ENCODE data around the gene SLC10A6. TPM values are rescaled to one million over a fixed set of nuclear protein-coding genes. Genes with fewer than 3 reads are reported as not detected.

Gene SLC10A6
- 1 to 10 TPM in 2 of 5 donors, not detected in 3; 1.5 to 7.6 TPM for total RNA-seq
- polyA plus RNA-seq: under 1 TPM in 1 of 3 donors, not detected in 2; 0.48 TPM
- long read RNA-seq, donor 1: 0 reads
- long read RNA-seq, donor 2: 0 reads
- long read RNA-seq, donor 3: 0 reads
- long read RNA-seq, donor 4: 0 reads
- long read RNA-seq, donor 5: 0 reads
- long read RNA-seq, donor 6: 0 reads
- long read RNA-seq, donor 7: 0 reads
- long read RNA-seq, donor 8: 0 reads
- long read RNA-seq, donor 9: 0 reads
- long read RNA-seq, donor 10: 0 reads

GRCh38 chr4:86848732-86849619, at the start of gene SLC10A6:
Gene SLC10A6, minus strand, starts transcription at chr4:86849384. Its CDS starts 269 bp downstream, at chr4:86849115.
- Histone ChIP-seq H3K36me3 (no peaks in the 10 kb centered on the region), H3K27me3 (no peaks in the 10 kb centered on the region), H3K4me1 (peaks cover 0 to 10% (median 0%) of the 10 kb centered on the region in 4 donors), H3K4me3 (peak within 1 kb of the TSS in 2 of 4 donors; percentile 1 to 2), H3K27ac (peak within 1 kb of the TSS in 1 of 5 donors; percentile 6), H3K9me3 (no peaks in the 10 kb centered on the region)
- peak in 1 of 2 donors; percentile 9 for DNase-seq
- no peak for TF ChIP-seq POLR2A (IDR thresholded peaks at IDR 0.05)
- 73 to 80% (median 76%) methylated on average over 9 to 11 of the region's 11 CpGs for WGBS, 5 donors
- intact Hi-C loops (cut with DNase I; ENCODE audit: low total_unique reads): no loop called here

DNA sequence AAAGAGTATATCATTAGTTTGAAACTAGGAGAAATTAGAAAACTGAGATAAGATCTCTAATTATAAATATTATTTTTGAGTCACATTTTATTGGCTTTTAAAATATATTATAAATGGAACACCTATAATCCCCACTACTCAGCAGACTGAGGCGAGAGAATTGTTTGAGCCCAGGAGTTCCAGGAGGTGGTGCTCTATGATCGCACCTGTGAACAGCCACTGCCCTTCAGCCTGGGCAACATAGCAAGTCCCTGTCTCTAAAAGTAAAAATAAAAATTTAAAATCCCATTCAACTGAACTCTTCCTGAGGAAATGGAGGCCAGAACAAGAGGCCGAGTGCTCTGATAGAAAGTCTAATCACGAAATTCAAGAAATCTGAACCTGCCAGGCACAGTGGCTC, 49.4 kb upstream of the SLC10A6 start:
- no peaks in the 10 kb centered on the region for H3K36me3 ChIP-seq
- DNase-seq: peak in 1 of 2 donors; percentile 24
- no peaks in the 10 kb centered on the region for H3K9me3 ChIP-seq
- TF ChIP-seq EP300 (IDR thresholded peaks at IDR 0.05) (no peak), CTCF (IDR thresholded peaks at IDR 0.05) (peak in 1 of 7 experiments; percentile 16)
- H3K27ac ChIP-seq: no peak overlapping the region
- no peaks in the 10 kb centered on the region for H3K27me3 ChIP-seq
- WGBS, 5 donors: 81 to 89% (median 86%) methylated on average over 4 of the region's 4 CpGs
- no peaks in the 10 kb centered on the region for H3K4me1 ChIP-seq
- intact Hi-C loops (cut with DNase I; ENCODE audit: low total_unique reads): loop anchor here (5.0 kb wide), 1 partner anchor 401 kb away; no protein-coding TSS in a partner anchor
- no peak overlapping the region for H3K4me3 ChIP-seq

DNA sequence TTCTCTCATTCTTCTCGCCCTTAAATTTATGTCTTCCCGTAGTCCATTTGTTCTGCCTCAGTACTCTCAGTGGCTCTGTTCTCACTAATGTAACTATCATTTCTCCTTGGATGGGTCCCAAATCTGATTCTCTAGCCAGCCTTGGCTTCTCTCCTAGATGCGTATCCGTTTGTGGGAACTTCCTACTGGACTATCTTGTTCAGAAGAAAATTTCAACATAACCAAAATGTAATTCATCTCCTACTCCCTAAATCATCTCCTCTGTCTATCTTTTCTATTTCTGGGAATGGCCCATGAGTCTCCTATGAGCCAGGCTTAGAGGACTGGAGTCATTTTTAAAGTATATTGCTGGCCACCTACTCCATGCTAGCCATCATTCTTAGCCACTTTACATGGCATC, 47.4 kb upstream of the SLC10A6 start:
- Histone ChIP-seq H3K4me3 (no peak overlapping the region), H3K9me3 (no peaks in the 10 kb centered on the region), H3K27me3 (peaks cover 0 to 6% (median 0%) of the 10 kb centered on the region in 3 donors), H3K4me1 (peaks cover 0 to 16% (median 12%) of the 10 kb centered on the region in 4 donors), H3K27ac (no peak overlapping the region), H3K36me3 (no peaks in the 10 kb centered on the region)
- 52 to 68% (median 56%) methylated on average over 4 of the region's 4 CpGs for WGBS, 5 donors
- intact Hi-C loops (cut with DNase I; ENCODE audit: low total_unique reads): loop anchor here (5.0 kb wide), 1 partner anchor 399 kb away; no protein-coding TSS in a partner anchor
- TF ChIP-seq POLR2AphosphoS5 (IDR thresholded peaks at IDR 0.05) (no peak), EP300 (IDR thresholded peaks at IDR 0.05) (no peak), POLR2A (IDR thresholded peaks at IDR 0.05) (no peak), CTCF (IDR thresholded peaks at IDR 0.05) (no peak)
- no peak for DNase-seq

DNA sequence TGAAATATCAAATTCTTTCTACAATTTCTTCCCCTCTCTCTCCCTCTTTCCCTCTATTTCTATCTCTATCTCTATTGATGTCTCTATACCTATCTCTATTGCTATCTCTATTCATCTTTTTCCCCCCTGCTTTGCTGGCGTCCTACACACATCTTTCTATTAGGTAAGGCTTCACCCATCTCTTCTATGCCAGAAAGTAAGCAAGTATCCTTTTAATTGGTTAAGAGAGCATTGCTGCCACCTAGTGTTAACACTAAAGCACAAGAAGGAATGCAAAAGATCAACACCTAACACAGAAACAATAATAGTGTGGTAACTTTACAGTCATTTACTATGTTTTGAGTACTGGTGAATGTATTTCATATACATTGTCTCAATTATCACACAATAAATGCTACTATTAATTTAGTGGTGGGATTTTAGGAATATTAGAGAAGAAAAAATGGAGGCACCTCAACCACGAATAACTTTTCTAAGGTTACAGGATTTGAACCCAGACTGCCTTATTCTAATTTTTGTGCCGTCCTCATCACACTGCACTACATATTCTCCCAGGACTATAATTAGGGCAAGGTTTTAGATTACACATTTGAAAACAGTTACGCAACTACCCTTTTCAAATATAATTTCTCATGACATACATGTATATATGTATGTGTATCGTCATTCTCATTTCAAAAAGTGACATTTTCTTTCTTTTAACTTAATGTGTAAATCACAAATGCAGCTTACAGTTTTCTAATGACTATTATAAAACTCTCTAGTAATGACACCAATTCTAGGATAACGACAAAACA, 46.7 kb upstream of the SLC10A6 start:
- no peaks in the 10 kb centered on the region for H3K36me3 ChIP-seq
- H3K4me3 ChIP-seq: no peak overlapping the region
- H3K27me3 ChIP-seq: peaks cover 0 to 6% (median 0%) of the 10 kb centered on the region in 3 donors
- DNase-seq: peak in 1 of 2 donors; percentile 87
- H3K4me1 ChIP-seq: peaks cover 0 to 23% (median 17%) of the 10 kb centered on the region in 4 donors
- H3K9me3 ChIP-seq: no peaks in the 10 kb centered on the region
- TF ChIP-seq POLR2AphosphoS5 (IDR thresholded peaks at IDR 0.05) (peak in 1 of 3 donors; percentile 42), CTCF (IDR thresholded peaks at IDR 0.05) (peak in 5 of 7 experiments; percentile 58 to 75 (median 72)), POLR2A (IDR thresholded peaks at IDR 0.05) (no peak), EP300 (IDR thresholded peaks at IDR 0.05) (no peak)
- intact Hi-C loops (cut with DNase I; ENCODE audit: low total_unique reads): loop anchor here (5.0 kb wide), 1 partner anchor 399 kb away; no protein-coding TSS in a partner anchor
- H3K27ac ChIP-seq: no peak overlapping the region
- 72 to 77% (median 73%) methylated on average over 6 of the region's 6 CpGs for WGBS, 5 donors

All from stomach (tissue), 19 donors.